ENCODE data around the gene MRPL14.

DNA sequence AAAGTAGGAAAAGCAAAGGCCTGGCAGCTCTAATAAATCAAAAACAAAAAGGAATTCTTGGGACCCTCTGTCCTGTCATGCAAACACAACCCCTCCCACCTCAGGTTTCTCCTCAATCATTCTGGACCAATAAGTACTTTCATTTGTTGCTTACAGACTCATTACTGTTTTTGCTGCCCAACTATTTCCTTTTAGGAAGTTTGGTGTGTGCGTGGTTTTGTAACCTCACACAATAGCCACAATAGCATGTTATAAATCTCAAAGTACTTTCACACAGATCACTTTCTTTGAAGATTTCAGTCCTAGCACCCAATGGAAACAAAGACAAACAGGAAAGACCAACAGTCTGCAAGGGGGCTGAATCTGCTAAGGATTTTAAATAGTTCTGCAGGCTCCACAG is 4.5 kb downstream of the MRPL14 start:
- TF ChIP-seq POLR2A (conservative IDR thresholded peaks at IDR 0.05) (no peak), JUND (IDR thresholded peaks at IDR 0.05; ENCODE audit: borderline replicate concordance, low read depth, low read length) (no peak), JUND (tag; IDR thresholded peaks at IDR 0.05; ENCODE audit: borderline replicate concordance, low read depth, low read length) (no peak), CTCF (IDR thresholded peaks at IDR 0.05 in 2 of 3, conservative IDR thresholded peaks at IDR 0.05 in 1 of 3; ENCODE audit: insufficient read depth in 2 of 3, low read depth in 1 of 3, low read length in 3 of 3) (no peak), ZFP1 (CRISPR knock-in tag; IDR thresholded peaks at IDR 0.05) (no peak)

All from K562 (cell line).